GM13976 (cell line): Measurements from ENCODE around the gene HEG1.

Experiments used
- DNase-seq: peaks from one replicate; pipeline ENCODE4 v3.0.0; 2012; ENCODE audit warnings: low spot score
- CTCF ChIP-seq: IDR thresholded peaks from 2 replicates; pipeline ENCODE4 v1.5.1; 2012; ENCODE audit warnings: borderline replicate concordance, mild to moderate bottlenecking; ENCODE audit not compliant: insufficient read depth; ENCODE audit errors: extremely low read depth, missing control alignments, control extremely low read depth
- in situ Hi-C: fragments of 300-500 bp; cut with MboI; formaldehyde crosslinking; loops from one replicate; pipeline ENCODE4 v1.12.0; 2022; ENCODE audit warnings: low sequenced_read_pairs, mixed read lengths, inconsistent platforms; ENCODE audit not compliant: unreplicated experiment

HEG1 gene

DNA sequence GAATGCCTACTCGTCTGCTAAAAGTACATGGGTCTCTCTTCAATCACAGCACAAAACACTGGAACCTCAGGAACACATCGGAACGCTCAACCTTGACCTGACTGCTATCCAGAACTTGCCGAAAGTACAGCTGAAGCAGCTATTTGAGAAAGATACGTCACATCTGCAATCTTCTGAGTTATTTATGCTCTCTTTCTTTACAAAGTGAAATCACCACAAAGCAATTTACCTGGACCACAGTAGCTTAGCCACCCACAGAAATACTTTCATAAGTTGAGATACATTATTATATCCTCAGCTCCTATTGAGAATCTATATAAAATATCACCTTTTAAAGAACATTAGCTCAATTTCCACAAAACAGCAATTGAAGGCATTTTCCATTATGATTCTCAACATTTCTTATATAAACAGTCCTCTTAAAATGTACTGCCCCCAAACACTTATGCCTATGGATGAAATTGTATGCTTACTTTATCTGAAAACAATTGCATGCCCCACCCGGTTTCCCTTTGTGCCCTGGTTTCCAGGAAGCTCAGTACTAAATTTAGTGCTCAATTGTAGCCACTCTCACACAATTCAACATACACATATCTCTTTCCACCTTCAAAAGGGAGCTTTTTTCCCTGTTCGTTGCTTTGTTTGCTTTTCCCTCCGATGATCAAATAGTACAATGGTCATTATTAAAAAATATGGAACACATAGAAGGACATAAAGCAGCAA lies 31.8 kb downstream of the HEG1 start:
- no peak for DNase-seq
- in situ Hi-C loops = no loop called here
- TF ChIP-seq CTCF = no peak

- no peak for TF ChIP-seq CTCF
- in situ Hi-C loops = no loop called here
- no peak for DNase-seq
Observed at GRCh38 chr3:125022206-125022605, 33.6 kb downstream of the HEG1 start.

DNA sequence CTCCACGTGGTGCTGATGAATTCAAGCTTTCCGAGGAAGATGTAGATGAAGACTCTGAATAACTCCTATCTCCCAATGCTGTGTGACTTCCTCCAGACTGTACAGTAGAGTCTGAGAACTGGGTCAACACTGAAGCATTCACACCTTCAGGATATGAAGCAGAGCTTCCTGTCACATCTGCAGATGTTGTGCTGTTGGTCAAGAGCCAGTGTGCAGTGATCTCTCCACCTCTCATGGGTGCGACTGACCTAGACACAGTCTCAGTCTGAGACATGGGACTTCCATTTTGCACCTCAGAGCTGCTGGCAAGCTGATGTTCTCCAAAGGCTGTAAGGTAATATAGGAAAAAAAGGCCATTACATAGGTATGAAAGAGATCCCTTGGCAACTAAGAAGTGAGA lies 36.5 kb downstream of the HEG1 start:
- no peak for DNase-seq
- in situ Hi-C loops = no loop called here
- no peak for TF ChIP-seq CTCF

DNA sequence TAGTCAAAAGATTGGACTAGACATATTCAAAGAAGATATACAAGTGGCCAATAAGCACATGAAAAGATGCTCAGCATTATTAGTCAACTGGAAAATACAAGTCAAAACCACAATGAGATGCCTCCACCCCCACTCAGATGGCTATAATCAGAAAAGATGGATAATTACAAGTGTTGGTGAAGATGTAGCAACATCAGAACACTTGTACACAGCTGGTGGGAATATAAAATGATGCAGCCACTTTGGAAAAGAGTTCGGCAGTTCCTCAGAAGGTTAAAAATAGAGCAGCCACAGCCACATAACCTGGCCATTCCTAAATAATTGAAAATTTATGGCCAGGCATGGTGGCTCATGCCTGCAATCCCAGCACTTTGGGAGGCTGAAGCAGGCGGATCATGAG lies 38.4 kb downstream of the HEG1 start:
- in situ Hi-C loops = no loop called here
- TF ChIP-seq CTCF = no peak
- DNase-seq = no peak

GRCh38 chr3:125014570-125015179 lies 41.1 kb downstream of the HEG1 start:
- in situ Hi-C loops = no loop called here
- TF ChIP-seq CTCF = no peak
- DNase-seq = no peak

DNA sequence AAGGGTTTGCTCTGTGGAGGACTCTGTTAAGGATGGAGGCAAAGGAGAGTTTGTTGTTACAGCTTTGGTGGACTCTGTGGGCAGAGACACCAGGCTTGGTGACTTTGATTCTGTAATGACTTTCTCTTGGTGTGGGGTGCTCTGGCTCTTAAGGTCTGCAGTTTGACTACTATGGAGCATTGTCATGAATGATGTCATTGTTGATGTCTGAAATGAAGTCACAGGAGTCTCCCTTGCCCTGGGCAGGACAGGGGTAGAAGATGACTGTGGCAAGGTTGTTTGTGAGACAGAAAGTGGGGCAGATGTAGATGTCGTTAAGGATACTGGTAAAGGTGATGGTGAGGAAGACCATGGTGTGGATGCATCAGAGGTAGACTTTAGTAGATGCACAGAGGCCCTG lies 42.7 kb downstream of the HEG1 start:
- in situ Hi-C loops = no loop called here
- DNase-seq = no peak
- no peak for TF ChIP-seq CTCF
